GM13977 (cell line): Measurements from ENCODE around the gene CHTF8.

ENCODE experiments used
- DNase-seq: peaks from one replicate; pipeline ENCODE4 v3.0.0; 2012; ENCODE audit warnings: low spot score
- CTCF ChIP-seq: IDR thresholded peaks from 2 replicates; pipeline ENCODE4 v1.5.1; 2012; ENCODE audit warnings: mild to moderate bottlenecking, control low read depth; ENCODE audit not compliant: insufficient read depth; ENCODE audit errors: extremely low read depth, missing control alignments
- in situ Hi-C: fragments of 300-500 bp; cut with MboI; formaldehyde crosslinking; loops from one replicate; pipeline ENCODE4 v1.12.0; 2022; ENCODE audit warnings: low sequenced_read_pairs, low pct_unique_long_range_greater_than_20kb, mixed read lengths, inconsistent platforms; ENCODE audit not compliant: unreplicated experiment

CHTF8 gene

GRCh38 chr16:69116906-69117305 is 15.5 kb downstream of the CHTF8 start:
- TF ChIP-seq CTCF: no peak
- no peak for DNase-seq
- in situ Hi-C loops: loop anchor here (25.0 kb wide), 1 partner anchor 405 kb away; no protein-coding TSS in a partner anchor

- DNase-seq: no peak
- no peak for TF ChIP-seq CTCF
Measured at GRCh38 chr16:69116256-69116875, 16.0 kb downstream of the CHTF8 start.

GRCh38 chr16:69115837-69116236 is 16.6 kb downstream of the CHTF8 start:
- TF ChIP-seq CTCF: no peak
- DNase-seq: no peak
- in situ Hi-C loops: loop anchor here (25.0 kb wide), 1 partner anchor 404 kb away; no protein-coding TSS in a partner anchor

More at GRCh38 chr16:69116256-69116875, 16.0 kb downstream of the CHTF8 start:
- in situ Hi-C loops: loop anchor here (25.0 kb wide), 1 partner anchor 404 kb away; no protein-coding TSS in a partner anchor

- in situ Hi-C loops: loop anchor here (25.0 kb wide), 1 partner anchor 403 kb away; no protein-coding TSS in a partner anchor
- DNase-seq: no peak
- no peak for TF ChIP-seq CTCF
Measured at GRCh38 chr16:69115361-69115760, 17.0 kb downstream of the CHTF8 start.

- no peak for DNase-seq
- no peak for TF ChIP-seq CTCF
- in situ Hi-C loops: loop anchor here (25.0 kb wide), 1 partner anchor 403 kb away; no protein-coding TSS in a partner anchor
Measured at GRCh38 chr16:69114976-69115355, 17.4 kb downstream of the CHTF8 start.

GRCh38 chr16:69114346-69114975 is 17.9 kb downstream of the CHTF8 start:
- TF ChIP-seq CTCF: no peak
- in situ Hi-C loops: loop anchor here (25.0 kb wide), 1 partner anchor 402 kb away; no protein-coding TSS in a partner anchor
- DNase-seq: no peak
